Endodermal cell (in vitro differentiated cells): ENCODE data around the gene MYO7A. TPM values are rescaled to one million over a fixed set of nuclear protein-coding genes. Genes with fewer than 3 reads are reported as not detected.

Source experiments
- DNase-seq: peaks from one replicate; pipeline ENCODE4 v3.0.0-alpha.2; 2017
- H3K27ac ChIP-seq: 2 replicates; pipeline ENCODE4 v1.5.1; 2013; ENCODE audit warnings: mild to moderate bottlenecking, low read depth, low read length, moderate library complexity
- H3K27me3 ChIP-seq: 2 replicates; pipeline ENCODE4 v1.6.1; 2013; ENCODE audit warnings: mild to moderate bottlenecking, low read length, moderate library complexity; ENCODE audit not compliant: insufficient read depth, control insufficient read depth, poor library complexity, severe bottlenecking
- H3K36me3 ChIP-seq: 2 replicates; pipeline ENCODE4 v1.7.0; 2013; ENCODE audit warnings: mild to moderate bottlenecking, low read length, moderate library complexity; ENCODE audit not compliant: control insufficient read depth, insufficient read depth
- H3K4me1 ChIP-seq: one replicate; pipeline ENCODE4 v1.7.0; 2013; ENCODE audit warnings: low read length; ENCODE audit not compliant: control insufficient read depth, insufficient read depth
- H3K4me3 ChIP-seq: 2 replicates; pipeline ENCODE4 v1.5.1; 2013; ENCODE audit warnings: mild to moderate bottlenecking, low read length, moderate library complexity
- H3K9ac ChIP-seq: 2 replicates; pipeline ENCODE4 v1.6.1; 2013; ENCODE audit warnings: mild to moderate bottlenecking, low read length, moderate library complexity; ENCODE audit not compliant: poor library complexity, severe bottlenecking; ENCODE audit errors: extremely low read depth
- H3K9me3 ChIP-seq: 2 replicates; pipeline ENCODE4 v1.6.1; 2013; ENCODE audit warnings: mild to moderate bottlenecking, low read length, moderate library complexity; ENCODE audit not compliant: control insufficient read depth
- H3K27ac Mint-ChIP-seq: 2 replicates; pipeline ENCODE4 v1.8.0; 2020; ENCODE audit warnings: mixed read lengths
- H3K27me3 Mint-ChIP-seq: 2 replicates; pipeline ENCODE4 v1.8.0; 2021; ENCODE audit warnings: mild to moderate bottlenecking, mixed read lengths; ENCODE audit not compliant: insufficient read depth
- H3K36me3 Mint-ChIP-seq: 2 replicates; pipeline ENCODE4 v1.8.0; 2020; ENCODE audit warnings: low read depth, mixed read lengths
- H3K4me1 Mint-ChIP-seq: 2 replicates; pipeline ENCODE4 v1.8.0; 2020; ENCODE audit warnings: mixed read lengths
- H3K4me3 Mint-ChIP-seq: 2 replicates; pipeline ENCODE4 v1.8.0; 2020; ENCODE audit warnings: mild to moderate bottlenecking, moderate library complexity, mixed read lengths
- H3K9me3 Mint-ChIP-seq: 2 replicates; pipeline ENCODE4 v1.8.0; 2020; ENCODE audit warnings: mild to moderate bottlenecking, mixed read lengths
- WGBS, 2 experiments: methylation state at CpG; one replicate each; pipeline versions ENCODE4 v1.1.5 to v1.1.7; 2013; ENCODE audit warnings: missing lambda C conversion rate in 2 of 2, mixed read lengths in 1 of 2; ENCODE audit not compliant: insufficient coverage in 1 of 2, insufficient read length in 1 of 2; 5-methylcytosine and 5-hydroxymethylcytosine counted together
- total RNA-seq, 2 donors: library from RNA; stranded (reverse); fragmentation: NEBNext Ultra II Directional in 1 of 2; extraction: Animal tissue kit (Norgen Biotek cat#: 25700) in 1 of 2; gene quantifications; 2 replicates in 1 of 2; 3 replicates in 1 of 2; pipeline ENCODE4 v1.2.1, GENCODE V29; 2021
- TF ChIP-seq, protein P1 (sequence below): fragments of 200-600 bp; sonication (generic); conservative IDR thresholded peaks from 2 replicates; pipeline ENCODE4 v1.5.0; 2021; ENCODE audit warnings: antibody characterized with exemption, mild to moderate bottlenecking

Gene MYO7A
- total RNA-seq, 2 donors from 2014 or later = 2.4 to 2.7 TPM

DNA sequence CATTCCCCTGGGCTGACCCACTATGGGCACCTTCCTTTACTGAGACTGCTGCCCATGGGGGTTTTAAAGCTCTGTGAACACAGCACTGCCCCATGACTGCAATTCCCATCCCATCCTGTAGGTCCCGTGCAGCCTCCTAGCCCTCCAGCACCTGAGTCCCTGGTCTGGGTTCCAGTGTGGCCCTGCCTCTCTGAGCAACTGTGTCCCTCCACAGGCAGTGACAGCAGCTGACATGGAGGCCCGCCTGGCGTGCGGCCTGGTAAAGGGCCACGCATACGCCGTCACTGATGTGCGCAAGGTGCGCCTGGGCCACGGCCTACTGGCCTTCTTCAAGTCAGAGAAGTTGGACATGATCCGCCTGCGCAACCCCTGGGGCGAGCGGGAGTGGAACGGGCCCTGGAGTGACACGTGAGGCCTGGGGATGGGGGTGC lies 12.8 kb upstream of the MYO7A start:
- H3K4me3 ChIP-seq = no peak overlapping the region
- peaks cover 5% of the 10 kb centered on the region for H3K36me3 ChIP-seq
- Mint-ChIP-seq H3K27me3 (no peaks in the 10 kb centered on the region), H3K4me1 (peaks cover 4% of the 10 kb centered on the region), H3K4me3 (no peak overlapping the region), H3K9me3 (no peaks in the 10 kb centered on the region), H3K27ac (no peak overlapping the region), H3K36me3 (peaks cover 2% of the 10 kb centered on the region)
- no peak overlapping the region for H3K9ac ChIP-seq
- H3K9me3 ChIP-seq = no peaks in the 10 kb centered on the region
- no peaks in the 10 kb centered on the region for H3K4me1 ChIP-seq
- 91 to 97% methylated on average over 16 of the region's 16 CpGs for whole genome bisulfite sequencing, 2 experiments
- TF ChIP-seq, protein P1, sequence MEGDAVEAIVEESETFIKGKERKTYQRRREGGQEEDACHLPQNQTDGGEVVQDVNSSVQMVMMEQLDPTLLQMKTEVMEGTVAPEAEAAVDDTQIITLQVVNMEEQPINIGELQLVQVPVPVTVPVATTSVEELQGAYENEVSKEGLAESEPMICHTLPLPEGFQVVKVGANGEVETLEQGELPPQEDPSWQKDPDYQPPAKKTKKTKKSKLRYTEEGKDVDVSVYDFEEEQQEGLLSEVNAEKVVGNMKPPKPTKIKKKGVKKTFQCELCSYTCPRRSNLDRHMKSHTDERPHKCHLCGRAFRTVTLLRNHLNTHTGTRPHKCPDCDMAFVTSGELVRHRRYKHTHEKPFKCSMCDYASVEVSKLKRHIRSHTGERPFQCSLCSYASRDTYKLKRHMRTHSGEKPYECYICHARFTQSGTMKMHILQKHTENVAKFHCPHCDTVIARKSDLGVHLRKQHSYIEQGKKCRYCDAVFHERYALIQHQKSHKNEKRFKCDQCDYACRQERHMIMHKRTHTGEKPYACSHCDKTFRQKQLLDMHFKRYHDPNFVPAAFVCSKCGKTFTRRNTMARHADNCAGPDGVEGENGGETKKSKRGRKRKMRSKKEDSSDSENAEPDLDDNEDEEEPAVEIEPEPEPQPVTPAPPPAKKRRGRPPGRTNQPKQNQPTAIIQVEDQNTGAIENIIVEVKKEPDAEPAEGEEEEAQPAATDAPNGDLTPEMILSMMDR = peak; percentile 72
- H3K27me3 ChIP-seq = no peaks in the 10 kb centered on the region
- H3K27ac ChIP-seq = no peak overlapping the region
- DNase-seq = peak; percentile 78

DNA sequence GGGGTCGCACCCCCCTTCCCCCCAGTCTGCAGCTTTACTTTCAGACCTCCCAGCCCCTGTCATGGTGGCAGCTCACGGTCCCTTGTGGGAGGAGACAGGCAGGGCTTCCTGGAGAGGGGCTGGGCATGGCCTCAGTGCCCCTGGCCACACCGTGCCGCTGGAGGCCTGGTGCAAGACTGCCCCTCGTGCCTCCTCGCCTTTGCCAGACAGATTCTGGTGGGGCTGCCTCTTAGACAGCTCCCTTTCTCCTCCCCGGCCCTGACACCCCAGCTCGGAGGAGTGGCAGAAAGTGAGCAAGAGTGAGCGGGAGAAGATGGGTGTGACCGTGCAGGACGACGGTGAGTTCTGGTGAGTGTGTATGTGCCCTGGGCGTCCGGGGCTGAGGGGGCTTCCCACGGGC lies 12.1 kb upstream of the MYO7A start:
- peaks cover 2% of the 10 kb centered on the region for H3K36me3 Mint-ChIP-seq
- H3K9me3 Mint-ChIP-seq = no peaks in the 10 kb centered on the region

DNA sequence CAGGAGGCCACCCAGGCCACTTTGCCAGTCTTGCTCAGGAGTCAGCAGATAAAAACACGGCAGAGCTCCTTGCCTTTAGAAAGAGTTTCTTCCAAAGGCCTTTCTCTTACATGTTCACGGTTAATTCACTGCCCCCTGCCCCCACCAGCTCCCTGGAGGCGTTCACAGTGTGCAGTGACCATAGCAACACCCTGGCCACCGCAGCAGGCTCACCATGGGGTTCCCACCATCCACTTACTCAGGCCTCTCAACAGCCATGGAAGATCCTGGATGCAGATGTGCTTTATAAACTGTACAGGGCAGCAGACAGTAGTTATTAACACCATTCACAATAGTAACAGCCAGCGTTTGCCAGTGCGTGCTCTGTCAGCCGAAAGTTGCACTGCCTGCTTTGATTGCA lies 10.6 kb upstream of the MYO7A start:
- 78 to 89% methylated on average over 6 to 7 of the region's 7 CpGs for WGBS, 2 experiments
- H3K27me3 Mint-ChIP-seq = no peaks in the 10 kb centered on the region
- H3K4me1 ChIP-seq = no peaks in the 10 kb centered on the region
- TF ChIP-seq, protein P1 = no peak
- H3K9ac ChIP-seq = no peak overlapping the region
- no peak overlapping the region for H3K4me3 ChIP-seq
- peaks cover 2% of the 10 kb centered on the region for H3K36me3 Mint-ChIP-seq
- H3K27ac Mint-ChIP-seq = no peak overlapping the region
- DNase-seq = no peak
- H3K4me1 Mint-ChIP-seq = peaks cover 4% of the 10 kb centered on the region
- H3K4me3 Mint-ChIP-seq = no peak overlapping the region
- no peaks in the 10 kb centered on the region for H3K27me3 ChIP-seq
- H3K27ac ChIP-seq = peak overlapping the region; percentile 22
- H3K9me3 Mint-ChIP-seq = no peaks in the 10 kb centered on the region
- peaks cover 5% of the 10 kb centered on the region for H3K36me3 ChIP-seq
- H3K9me3 ChIP-seq = no peaks in the 10 kb centered on the region

More for the DNA sequence above, 12.1 kb upstream of the MYO7A start:
- TF ChIP-seq, protein P1 = no peak
- H3K27ac Mint-ChIP-seq = no peak overlapping the region
- no peaks in the 10 kb centered on the region for H3K27me3 Mint-ChIP-seq
- DNase-seq = no peak
- Histone ChIP-seq H3K36me3 (peaks cover 5% of the 10 kb centered on the region), H3K27ac (no peak overlapping the region), H3K27me3 (no peaks in the 10 kb centered on the region), H3K9me3 (no peaks in the 10 kb centered on the region), H3K9ac (no peak overlapping the region), H3K4me3 (no peak overlapping the region), H3K4me1 (no peaks in the 10 kb centered on the region)
- 92 to 96% methylated on average over 8 to 15 of the region's 15 CpGs for WGBS, 2 experiments
- peaks cover 4% of the 10 kb centered on the region for H3K4me1 Mint-ChIP-seq
- no peak overlapping the region for H3K4me3 Mint-ChIP-seq
